Prostate gland (tissue), 2 donors: ENCODE results near the gene NLRP4. TPM values are rescaled to one million over a fixed set of nuclear protein-coding genes. Genes with fewer than 3 reads are reported as not detected.

Source experiments
- DNase-seq: peaks from one replicate; pipeline ENCODE4 v3.0.0-alpha.2; 2019; ENCODE audit warnings: low spot score
- H3K27ac ChIP-seq, 2 donors: fragments of 200-600 bp; sonication (generic); 2 replicates each; pipeline ENCODE4 v1.5.1; 2017 to 2019
- H3K27me3 ChIP-seq: fragments of 200-600 bp; sonication (generic); replicated peaks from 2 replicates; pipeline ENCODE4 v1.5.1; 2019; ENCODE audit not compliant: insufficient read depth
- H3K36me3 ChIP-seq, 2 donors: fragments of 200-600 bp; sonication (generic); 1 replicate in 1 of 2; 2 replicates in 1 of 2; pipeline versions ENCODE4 v1.5.1 to v1.8.1; 2017 to 2019
- H3K4me1 ChIP-seq: fragments of 200-600 bp; sonication (generic); replicated peaks from 2 replicates; pipeline ENCODE4 v1.5.1; 2019
- H3K4me3 ChIP-seq, 2 donors: fragments of 200-600 bp; sonication (generic); 2 replicates each; pipeline ENCODE4 v1.5.1; 2017 to 2019
- H3K9me3 ChIP-seq: fragments of 200-600 bp; sonication (generic); 2 replicates; pipeline ENCODE4 v1.5.1; 2017
- CTCF ChIP-seq, 4 experiments: fragments of 200-600 bp in 2 of 4; fragments of 450-650 bp in 2 of 4; sonication (generic) in 2 of 4; IDR thresholded peaks; 1 replicate in 3 of 4; 2 replicates in 1 of 4; pipeline ENCODE4 v1.5.1; 2016 to 2019; ENCODE audit warnings: antibody characterized with exemption in 4 of 4, mild to moderate bottlenecking in 2 of 4, moderate library complexity in 2 of 4
- POLR2A ChIP-seq: fragments of 450-650 bp; IDR thresholded peaks from one replicate; pipeline ENCODE4 v1.6.1; 2016; ENCODE audit warnings: antibody characterized with exemption, mild to moderate bottlenecking
- POLR2AphosphoS5 ChIP-seq: sonication (generic); formaldehyde crosslinking; IDR thresholded peaks from one replicate; pipeline ENCODE4 v1.6.1; 2017; ENCODE audit warnings: antibody characterized with exemption
- WGBS: methylation state at CpG from one replicate; pipeline ENCODE4 v1.1.5; 2018; 5-methylcytosine and 5-hydroxymethylcytosine counted together
- intact Hi-C: fragments of 100-400 bp; cut with DNase I; formaldehyde crosslinking; loops from one replicate; pipeline ENCODE4 v1.14.2; 2022
- total RNA-seq, 2 donors: library from RNA; depleted of rRNA; stranded (reverse); fragments of >200 nt; gene quantifications; one replicate each; pipeline ENCODE4 v1.1.0, GENCODE V29; 2016

The NLRP4 gene
- total RNA-seq, 2 donors from 2014 or later, result 5.1 TPM; not detected in 1

- intact Hi-C loops, result no loop called here
- no peak overlapping the region for H3K27ac ChIP-seq
- no peaks in the 10 kb centered on the region for H3K27me3 ChIP-seq
- no peak overlapping the region for H3K4me3 ChIP-seq
- TF ChIP-seq POLR2A, result no peak
- H3K9me3 ChIP-seq, result no peaks in the 10 kb centered on the region
- H3K36me3 ChIP-seq, result no peaks in the 10 kb centered on the region
- DNase-seq, result no peak
- WGBS, result 82% methylated on average over 3 of the region's 3 CpGs
- H3K4me1 ChIP-seq, result no peaks in the 10 kb centered on the region
Measured at GRCh38 chr19:55811340-55811739, 25.0 kb upstream of the NLRP4 start.

- DNase-seq, result no peak
- Histone ChIP-seq H3K9me3 (no peaks in the 10 kb centered on the region), H3K36me3 (no peaks in the 10 kb centered on the region), H3K4me1 (no peaks in the 10 kb centered on the region), H3K4me3 (no peak overlapping the region), H3K27me3 (no peaks in the 10 kb centered on the region), H3K27ac (no peak overlapping the region)
- intact Hi-C loops, result no loop called here
- TF ChIP-seq POLR2A, result no peak
- no peak for TF ChIP-seq POLR2AphosphoS5
- TF ChIP-seq CTCF (IDR thresholded peaks at IDR 0.05), result no peak
- 55% methylated on average over 7 of the region's 7 CpGs for WGBS
Measured at GRCh38 chr19:55812449-55812848, 23.9 kb upstream of the NLRP4 start.

- Histone ChIP-seq H3K4me3 (no peak overlapping the region), H3K4me1 (no peaks in the 10 kb centered on the region), H3K27me3 (no peaks in the 10 kb centered on the region), H3K9me3 (no peaks in the 10 kb centered on the region), H3K27ac (no peak overlapping the region), H3K36me3 (no peaks in the 10 kb centered on the region)
- 91% methylated on average over 5 of the region's 5 CpGs for WGBS
- no peak for TF ChIP-seq POLR2AphosphoS5
- TF ChIP-seq CTCF (IDR thresholded peaks at IDR 0.05), result no peak
- TF ChIP-seq POLR2A, result no peak
- no peak for DNase-seq
- intact Hi-C loops, result no loop called here
Measured at GRCh38 chr19:55813906-55814305, 22.4 kb upstream of the NLRP4 start.

- H3K36me3 ChIP-seq, result no peaks in the 10 kb centered on the region
- no peaks in the 10 kb centered on the region for H3K4me1 ChIP-seq
- TF ChIP-seq POLR2AphosphoS5, result no peak
- TF ChIP-seq POLR2A, result no peak
- TF ChIP-seq CTCF (IDR thresholded peaks at IDR 0.05), result no peak
- WGBS, result 74% methylated on average over 3 of the region's 3 CpGs
- H3K9me3 ChIP-seq, result no peaks in the 10 kb centered on the region
- intact Hi-C loops, result no loop called here
- H3K27ac ChIP-seq, result no peak overlapping the region
- H3K4me3 ChIP-seq, result no peak overlapping the region
- no peaks in the 10 kb centered on the region for H3K27me3 ChIP-seq
- DNase-seq, result no peak
Measured at GRCh38 chr19:55820037-55820436, 16.3 kb upstream of the NLRP4 start.

- Histone ChIP-seq H3K27me3 (no peaks in the 10 kb centered on the region), H3K4me3 (no peak overlapping the region), H3K36me3 (no peaks in the 10 kb centered on the region), H3K9me3 (no peaks in the 10 kb centered on the region), H3K27ac (no peak overlapping the region), H3K4me1 (no peaks in the 10 kb centered on the region)
- intact Hi-C loops, result no loop called here
- DNase-seq, result no peak
- TF ChIP-seq POLR2A, result no peak
- no peak for TF ChIP-seq POLR2AphosphoS5
- TF ChIP-seq CTCF (IDR thresholded peaks at IDR 0.05), result no peak
- WGBS, result 80% methylated on average over 5 of the region's 5 CpGs
Measured at GRCh38 chr19:55830656-55831055, 5.7 kb upstream of the NLRP4 start.
